Fibroblast of lung (primary cell): ENCODE measurements around the gene COL3A1.

ENCODE experiments used
- EZH2 ChIP-seq: IDR thresholded peaks from 2 replicates; pipeline ENCODE4 v1.5.1; 2012; ENCODE audit warnings: low read length, control low read depth, mild to moderate bottlenecking; ENCODE audit errors: missing control alignments
- TF ChIP-seq, protein P1 (sequence below), 2 donors: IDR thresholded peaks in 1 of 2; conservative IDR thresholded peaks in 1 of 2; 1 replicate in 1 of 2; 2 replicates in 1 of 2; pipeline ENCODE4 v1.5.1; 2011 to 2012; ENCODE audit warnings: low read length in 2 of 2, control low read depth in 1 of 2, inconsistent platforms in 1 of 2, low read depth in 1 of 2, mild to moderate bottlenecking in 1 of 2

- TF ChIP-seq, protein P1, sequence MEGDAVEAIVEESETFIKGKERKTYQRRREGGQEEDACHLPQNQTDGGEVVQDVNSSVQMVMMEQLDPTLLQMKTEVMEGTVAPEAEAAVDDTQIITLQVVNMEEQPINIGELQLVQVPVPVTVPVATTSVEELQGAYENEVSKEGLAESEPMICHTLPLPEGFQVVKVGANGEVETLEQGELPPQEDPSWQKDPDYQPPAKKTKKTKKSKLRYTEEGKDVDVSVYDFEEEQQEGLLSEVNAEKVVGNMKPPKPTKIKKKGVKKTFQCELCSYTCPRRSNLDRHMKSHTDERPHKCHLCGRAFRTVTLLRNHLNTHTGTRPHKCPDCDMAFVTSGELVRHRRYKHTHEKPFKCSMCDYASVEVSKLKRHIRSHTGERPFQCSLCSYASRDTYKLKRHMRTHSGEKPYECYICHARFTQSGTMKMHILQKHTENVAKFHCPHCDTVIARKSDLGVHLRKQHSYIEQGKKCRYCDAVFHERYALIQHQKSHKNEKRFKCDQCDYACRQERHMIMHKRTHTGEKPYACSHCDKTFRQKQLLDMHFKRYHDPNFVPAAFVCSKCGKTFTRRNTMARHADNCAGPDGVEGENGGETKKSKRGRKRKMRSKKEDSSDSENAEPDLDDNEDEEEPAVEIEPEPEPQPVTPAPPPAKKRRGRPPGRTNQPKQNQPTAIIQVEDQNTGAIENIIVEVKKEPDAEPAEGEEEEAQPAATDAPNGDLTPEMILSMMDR (conservative IDR thresholded peaks at IDR 0.05 in 1 of 2, IDR thresholded peaks at IDR 0.05 in 1 of 2; ENCODE audit: low read depth in 1 of 2, low read length in 2 of 2) = no peak
- TF ChIP-seq EZH2 = no peak
Observed at GRCh38 chr2:189045836-189046235, 71.7 kb downstream of the COL3A1 start.
